ENCODE data around the gene SLC6A17. TPM values are rescaled to one million over a fixed set of nuclear protein-coding genes. Genes with fewer than 3 reads are reported as not detected.

SLC6A17 gene
- total RNA-seq, 1 donor from 2014 or later, result 0.14 TPM

DNA sequence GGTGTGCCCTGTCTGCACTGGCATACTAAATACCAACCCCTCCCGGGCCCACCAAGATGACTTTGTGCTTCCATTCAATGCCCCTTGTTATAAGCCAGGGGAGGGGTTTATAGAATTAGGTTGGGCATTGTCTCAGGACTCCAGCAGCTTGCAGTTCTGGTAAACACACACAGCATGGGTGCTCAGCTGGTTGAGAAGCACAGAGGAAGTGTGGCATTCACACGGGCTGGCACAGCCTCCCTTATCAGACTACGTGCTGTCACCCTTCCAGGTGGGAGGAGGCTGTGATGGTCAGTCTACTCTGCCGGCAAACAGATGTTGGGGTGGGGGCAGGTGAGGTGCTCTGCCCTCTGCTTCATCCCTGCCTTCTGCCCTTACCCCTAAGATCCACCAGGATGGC is 15.0 kb upstream of the SLC6A17 start:
- TF ChIP-seq, protein P1, sequence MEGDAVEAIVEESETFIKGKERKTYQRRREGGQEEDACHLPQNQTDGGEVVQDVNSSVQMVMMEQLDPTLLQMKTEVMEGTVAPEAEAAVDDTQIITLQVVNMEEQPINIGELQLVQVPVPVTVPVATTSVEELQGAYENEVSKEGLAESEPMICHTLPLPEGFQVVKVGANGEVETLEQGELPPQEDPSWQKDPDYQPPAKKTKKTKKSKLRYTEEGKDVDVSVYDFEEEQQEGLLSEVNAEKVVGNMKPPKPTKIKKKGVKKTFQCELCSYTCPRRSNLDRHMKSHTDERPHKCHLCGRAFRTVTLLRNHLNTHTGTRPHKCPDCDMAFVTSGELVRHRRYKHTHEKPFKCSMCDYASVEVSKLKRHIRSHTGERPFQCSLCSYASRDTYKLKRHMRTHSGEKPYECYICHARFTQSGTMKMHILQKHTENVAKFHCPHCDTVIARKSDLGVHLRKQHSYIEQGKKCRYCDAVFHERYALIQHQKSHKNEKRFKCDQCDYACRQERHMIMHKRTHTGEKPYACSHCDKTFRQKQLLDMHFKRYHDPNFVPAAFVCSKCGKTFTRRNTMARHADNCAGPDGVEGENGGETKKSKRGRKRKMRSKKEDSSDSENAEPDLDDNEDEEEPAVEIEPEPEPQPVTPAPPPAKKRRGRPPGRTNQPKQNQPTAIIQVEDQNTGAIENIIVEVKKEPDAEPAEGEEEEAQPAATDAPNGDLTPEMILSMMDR (conservative IDR thresholded peaks at IDR 0.05), result no peak
- H3K9me3 Mint-ChIP-seq, result peaks cover 2% of the 10 kb centered on the region
- H3K4me1 Mint-ChIP-seq, result peaks cover 23% of the 10 kb centered on the region
- peaks cover 65% of the 10 kb centered on the region for H3K27me3 Mint-ChIP-seq (ENCODE audit: low read depth)
- H3K36me3 Mint-ChIP-seq (ENCODE audit: low read depth), result no peaks in the 10 kb centered on the region
- no peak overlapping the region for H3K4me3 Mint-ChIP-seq
- DNase-seq (ENCODE audit: low read depth, low spot score), result no peak
- H3K27ac Mint-ChIP-seq (ENCODE audit: unreplicated experiment), result no peak overlapping the region

GRCh38 chr1:110135666-110136065 is 14.6 kb upstream of the SLC6A17 start:
- H3K27ac Mint-ChIP-seq (ENCODE audit: unreplicated experiment), result no peak overlapping the region
- peaks cover 64% of the 10 kb centered on the region for H3K27me3 Mint-ChIP-seq (ENCODE audit: low read depth)
- TF ChIP-seq, protein P1 (conservative IDR thresholded peaks at IDR 0.05), result no peak
- H3K9me3 Mint-ChIP-seq, result peaks cover 3% of the 10 kb centered on the region
- no peaks in the 10 kb centered on the region for H3K36me3 Mint-ChIP-seq (ENCODE audit: low read depth)
- DNase-seq (ENCODE audit: low read depth, low spot score), result no peak
- no peak overlapping the region for H3K4me3 Mint-ChIP-seq
- H3K4me1 Mint-ChIP-seq, result peaks cover 23% of the 10 kb centered on the region

DNA sequence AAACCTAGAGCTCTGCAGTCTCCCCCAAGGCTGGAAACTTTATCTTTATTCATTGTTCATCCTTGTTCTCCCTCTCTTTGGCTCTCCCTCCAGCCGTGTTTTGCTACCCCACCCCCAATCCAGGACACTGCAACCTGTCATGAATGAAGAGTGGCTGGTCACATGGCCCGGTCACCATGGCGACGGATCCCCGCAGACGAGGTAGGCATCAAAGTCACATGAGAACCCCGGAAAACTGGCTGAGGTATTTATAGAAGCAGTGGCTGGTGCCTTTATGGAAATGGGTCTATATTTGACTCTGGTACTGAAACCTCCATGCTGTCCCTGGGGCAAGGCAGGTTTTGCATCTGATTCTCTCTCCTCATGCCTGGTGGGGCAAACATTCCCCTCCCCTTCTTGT is 13.4 kb upstream of the SLC6A17 start:
- Mint-ChIP-seq H3K27ac (ENCODE audit: unreplicated experiment) (peak overlapping the region; percentile 14), H3K4me1 (peaks cover 23% of the 10 kb centered on the region), H3K27me3 (ENCODE audit: low read depth) (peaks cover 55% of the 10 kb centered on the region), H3K9me3 (peaks cover 3% of the 10 kb centered on the region), H3K36me3 (ENCODE audit: low read depth) (no peaks in the 10 kb centered on the region), H3K4me3 (peak overlapping the region; percentile 43)
- TF ChIP-seq, protein P1 (conservative IDR thresholded peaks at IDR 0.05), result no peak
- peak; percentile 56 for DNase-seq (ENCODE audit: low read depth, low spot score)

- DNase-seq (ENCODE audit: low read depth, low spot score), result no peak
- peaks cover 23% of the 10 kb centered on the region for H3K4me1 Mint-ChIP-seq
- no peak overlapping the region for H3K27ac Mint-ChIP-seq (ENCODE audit: unreplicated experiment)
- H3K4me3 Mint-ChIP-seq, result no peak overlapping the region
- H3K27me3 Mint-ChIP-seq (ENCODE audit: low read depth), result peaks cover 47% of the 10 kb centered on the region
- peaks cover 3% of the 10 kb centered on the region for H3K9me3 Mint-ChIP-seq
- no peaks in the 10 kb centered on the region for H3K36me3 Mint-ChIP-seq (ENCODE audit: low read depth)
- TF ChIP-seq, protein P1 (conservative IDR thresholded peaks at IDR 0.05), result no peak
Observed at GRCh38 chr1:110138956-110139355, 11.3 kb upstream of the SLC6A17 start.

GRCh38 chr1:110144366-110144765 is 5.9 kb upstream of the SLC6A17 start:
- Mint-ChIP-seq H3K9me3 (peaks cover 3% of the 10 kb centered on the region), H3K4me1 (no peaks in the 10 kb centered on the region)

More at GRCh38 chr1:110144366-110144765, 5.9 kb upstream of the SLC6A17 start:
- Mint-ChIP-seq H3K36me3 (ENCODE audit: low read depth) (no peaks in the 10 kb centered on the region), H3K27me3 (ENCODE audit: low read depth) (peaks cover 8% of the 10 kb centered on the region), H3K27ac (ENCODE audit: unreplicated experiment) (no peak overlapping the region), H3K4me3 (no peak overlapping the region)
- DNase-seq (ENCODE audit: low read depth, low spot score), result no peak
- TF ChIP-seq, protein P1 (conservative IDR thresholded peaks at IDR 0.05), result no peak

Measured in neural crest cell (in vitro differentiated cells).